Adrenal gland (tissue), 12 donors: ENCODE data around the gene RBM28. TPM values are rescaled to one million over a fixed set of nuclear protein-coding genes. Genes with fewer than 3 reads are reported as not detected.

Source experiments
- DNase-seq, 7 donors: peaks; one replicate each; pipeline ENCODE4 v3.0.0-alpha.2; 2019 to 2020
- H3K27ac ChIP-seq, 5 donors: fragments of 200-600 bp; sonication (generic) in 4 of 5; 1 replicate in 3 of 5; 2 replicates in 2 of 5; pipeline versions ENCODE4 v1.5.1 to v1.8.0; 2016 to 2020; ENCODE audit warnings: mild to moderate bottlenecking in 1 of 5
- H3K27me3 ChIP-seq: fragments of 200-600 bp; 2 replicates; pipeline ENCODE4 v1.8.0; 2021
- H3K36me3 ChIP-seq, 2 donors: fragments of 200-600 bp; replicated peaks in 1 of 2; 1 replicate in 1 of 2; 2 replicates in 1 of 2; pipeline versions ENCODE4 v1.5.1 to v1.8.0; 2018 to 2022
- H3K4me1 ChIP-seq, 2 donors: fragments of 200-600 bp; replicated peaks in 1 of 2; 1 replicate in 1 of 2; 2 replicates in 1 of 2; pipeline versions ENCODE4 v1.5.1 to v1.8.0; 2018 to 2021
- H3K4me3 ChIP-seq, 4 donors: fragments of 200-600 bp; sonication (generic) in 3 of 4; one replicate each; pipeline ENCODE4 v1.5.1; 2016 to 2018
- H3K9me3 ChIP-seq, 3 donors: fragments of 200-600 bp; sonication (generic) in 1 of 3; replicated peaks in 1 of 3; 1 replicate in 2 of 3; 2 replicates in 1 of 3; pipeline versions ENCODE4 v1.5.1 to v1.8.0; 2016 to 2021
- POLR2A ChIP-seq, 2 donors: fragments of 450-650 bp; IDR thresholded peaks; one replicate each; pipeline ENCODE4 v1.6.1; 2017; ENCODE audit warnings: antibody characterized with exemption in 2 of 2, mild to moderate bottlenecking in 2 of 2, moderate library complexity in 1 of 2
- WGBS, 4 donors: extraction: QIAGEN DNeasy Blood & Tissue Kit in 2 of 4; methylation state at CpG; one replicate each; pipeline versions ENCODE4 v1.1.5 to v1.1.7; 2013 to 2017; 5-methylcytosine and 5-hydroxymethylcytosine counted together
- intact Hi-C, 2 donors: fragments of 100-400 bp; cut with DNase I; formaldehyde crosslinking; loops; one replicate each; pipeline versions ENCODE4 v1.14.1 to v1.15.0; 2022 to 2023
- polyA plus RNA-seq, 3 donors: library from polyadenylated mRNA; stranded (reverse); fragments of 200-250 nt in 2 of 3; fragments of 350-450 nt in 1 of 3; fragmentation: Illumina TruSeq in 1 of 3; extraction: RNeasy Lipid Tissue Mini Kit (QIAGEN cat#74804) in 1 of 3; gene quantifications; one replicate each; pipeline ENCODE4 v1.2.3, GENCODE V29; 2013 to 2014
- total RNA-seq, 9 donors: library from RNA; depleted of rRNA in 4 of 9; stranded (reverse); fragments of >200 nt in 4 of 9; fragments of 120-200 nt in 1 of 9; fragmentation: NEBNext Ultra II Directional in 1 of 9; extraction: Animal tissue kit (Norgen Biotek cat#: 25700) in 1 of 9; gene quantifications; one replicate each; pipeline versions ENCODE4 v1.1.0 to v1.2.4, GENCODE V29; 2013 to 2023
- TF ChIP-seq, protein P1 (sequence below), 6 experiments: fragments of 450-650 bp in 4 of 6; fragments of 200-600 bp in 2 of 6; sonication (generic) in 1 of 6; IDR thresholded peaks; 1 replicate in 5 of 6; 2 replicates in 1 of 6; pipeline versions ENCODE4 v1.5.1 to v1.8.0; 2016 to 2021; ENCODE audit warnings: antibody characterized with exemption in 6 of 6, mild to moderate bottlenecking in 2 of 6, moderate library complexity in 1 of 6
- donor health status: healthy with polysubstance abuse.
- donor health status: Bipolar disorder and iron deficiency.
- donor health status: DM: yes; HTN: yes; CAD: no.
- donor health status: DM: no; HTN: no; CAD: no.
- donor health status: DM: no; HTN: no; CAD: no.
- donor health status: DM: yes; HTN: yes; CAD: no.

The RBM28 gene
- total and polyA plus RNA-seq, 12 donors = 8.0 to 61.3 (median 24.2) TPM

DNA sequence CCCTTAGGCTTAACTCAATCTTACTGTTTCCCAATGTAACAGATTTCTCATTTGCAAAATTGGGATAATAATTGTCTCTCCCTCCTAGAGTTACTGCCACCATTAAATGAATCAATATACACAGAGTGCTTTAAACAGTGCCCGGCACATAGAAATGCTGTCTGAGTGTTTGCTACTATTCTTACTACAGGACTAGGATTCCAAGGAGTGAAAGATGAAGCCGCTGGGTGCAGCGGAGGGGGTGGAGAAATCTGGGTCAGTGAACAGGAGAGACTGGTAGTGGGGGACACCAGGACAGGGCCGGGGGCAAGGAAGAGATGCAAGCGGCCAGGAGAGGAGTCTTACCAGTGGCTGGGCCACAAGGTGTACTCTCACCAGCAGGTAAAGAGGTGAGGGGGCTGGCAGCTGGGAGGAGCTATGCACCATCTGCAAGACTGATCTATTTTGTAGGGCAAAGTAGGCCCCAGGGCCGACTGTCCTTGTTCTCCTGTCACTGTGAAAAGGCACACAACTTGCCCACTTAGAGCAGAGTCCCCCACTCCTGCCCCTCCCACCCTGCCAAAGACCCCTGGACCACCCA is 36.3 kb upstream of the RBM28 start:
- 91 to 96% (median 92%) methylated on average over 6 of the region's 6 CpGs for WGBS, 4 donors
- Histone ChIP-seq H3K27me3 (no peaks in the 10 kb centered on the region), H3K4me3 (no peak overlapping the region), H3K27ac (no peak overlapping the region), H3K4me1 (peaks cover 0 to 3% of the 10 kb centered on the region in 2 donors), H3K9me3 (no peaks in the 10 kb centered on the region), H3K36me3 (no peaks in the 10 kb centered on the region)
- intact Hi-C loops = no loop called here
- TF ChIP-seq, protein P1, sequence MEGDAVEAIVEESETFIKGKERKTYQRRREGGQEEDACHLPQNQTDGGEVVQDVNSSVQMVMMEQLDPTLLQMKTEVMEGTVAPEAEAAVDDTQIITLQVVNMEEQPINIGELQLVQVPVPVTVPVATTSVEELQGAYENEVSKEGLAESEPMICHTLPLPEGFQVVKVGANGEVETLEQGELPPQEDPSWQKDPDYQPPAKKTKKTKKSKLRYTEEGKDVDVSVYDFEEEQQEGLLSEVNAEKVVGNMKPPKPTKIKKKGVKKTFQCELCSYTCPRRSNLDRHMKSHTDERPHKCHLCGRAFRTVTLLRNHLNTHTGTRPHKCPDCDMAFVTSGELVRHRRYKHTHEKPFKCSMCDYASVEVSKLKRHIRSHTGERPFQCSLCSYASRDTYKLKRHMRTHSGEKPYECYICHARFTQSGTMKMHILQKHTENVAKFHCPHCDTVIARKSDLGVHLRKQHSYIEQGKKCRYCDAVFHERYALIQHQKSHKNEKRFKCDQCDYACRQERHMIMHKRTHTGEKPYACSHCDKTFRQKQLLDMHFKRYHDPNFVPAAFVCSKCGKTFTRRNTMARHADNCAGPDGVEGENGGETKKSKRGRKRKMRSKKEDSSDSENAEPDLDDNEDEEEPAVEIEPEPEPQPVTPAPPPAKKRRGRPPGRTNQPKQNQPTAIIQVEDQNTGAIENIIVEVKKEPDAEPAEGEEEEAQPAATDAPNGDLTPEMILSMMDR (IDR thresholded peaks at IDR 0.05) = no peak
- TF ChIP-seq POLR2A (IDR thresholded peaks at IDR 0.05) = no peak
- DNase-seq = no peak

DNA sequence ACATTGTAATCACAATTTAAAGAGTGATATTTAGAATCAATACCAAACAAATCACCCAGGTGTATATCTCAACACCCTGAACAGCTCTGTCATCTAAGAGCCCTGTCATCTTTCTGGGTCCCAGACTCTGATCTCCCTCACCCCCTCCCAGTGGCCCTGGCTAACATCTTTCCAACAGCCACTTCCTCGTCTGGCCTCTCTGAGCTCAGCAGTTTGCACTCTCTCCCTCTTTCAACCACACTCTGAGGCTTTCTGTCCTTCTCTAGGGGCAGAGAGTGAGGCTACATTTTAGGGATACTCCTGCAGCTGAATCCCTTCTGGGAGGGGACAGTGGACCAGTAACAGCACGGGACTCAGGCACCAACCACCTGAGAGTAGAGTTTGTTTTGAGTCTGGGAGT is 34.9 kb upstream of the RBM28 start:
- TF ChIP-seq, protein P1 (IDR thresholded peaks at IDR 0.05) = no peak
- TF ChIP-seq POLR2A (IDR thresholded peaks at IDR 0.05) = no peak
- 43 to 51% (median 44%) methylated on average over 2 of the region's 2 CpGs for WGBS, 4 donors
- no peaks in the 10 kb centered on the region for H3K27me3 ChIP-seq
- no peak overlapping the region for H3K27ac ChIP-seq
- no peaks in the 10 kb centered on the region for H3K36me3 ChIP-seq
- DNase-seq = no peak
- H3K4me1 ChIP-seq = peaks cover 0 to 3% of the 10 kb centered on the region in 2 donors
- no peaks in the 10 kb centered on the region for H3K9me3 ChIP-seq
- intact Hi-C loops = no loop called here
- H3K4me3 ChIP-seq = no peak overlapping the region

DNA sequence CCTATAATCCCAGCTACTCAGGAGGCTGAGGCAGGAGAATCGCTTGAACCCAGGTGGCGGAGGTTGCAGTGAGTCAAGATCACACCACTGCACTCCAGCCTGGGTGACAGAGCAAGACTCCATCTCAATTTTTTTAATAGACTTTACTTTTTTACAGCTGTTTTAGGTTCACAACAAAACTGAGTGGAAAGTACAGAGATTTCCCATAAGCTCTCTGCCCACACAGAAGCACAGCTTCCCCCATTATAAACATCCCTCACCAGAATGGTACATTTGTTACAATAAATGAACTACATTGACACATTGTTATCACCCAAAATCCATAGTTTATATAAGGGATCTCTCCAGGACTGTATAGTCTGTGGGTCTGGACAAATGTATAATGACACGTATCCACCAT is 32.4 kb upstream of the RBM28 start:
- no peak for TF ChIP-seq POLR2A (IDR thresholded peaks at IDR 0.05)
- TF ChIP-seq, protein P1 (IDR thresholded peaks at IDR 0.05) = no peak
- intact Hi-C loops = no loop called here
- no peak overlapping the region for H3K4me3 ChIP-seq
- H3K36me3 ChIP-seq = no peaks in the 10 kb centered on the region
- no peaks in the 10 kb centered on the region for H3K27me3 ChIP-seq
- no peak for DNase-seq
- WGBS, 4 donors = 89 to 94% (median 91%) methylated on average over 3 of the region's 3 CpGs
- no peak overlapping the region for H3K27ac ChIP-seq
- no peaks in the 10 kb centered on the region for H3K4me1 ChIP-seq
- H3K9me3 ChIP-seq = no peaks in the 10 kb centered on the region

DNA sequence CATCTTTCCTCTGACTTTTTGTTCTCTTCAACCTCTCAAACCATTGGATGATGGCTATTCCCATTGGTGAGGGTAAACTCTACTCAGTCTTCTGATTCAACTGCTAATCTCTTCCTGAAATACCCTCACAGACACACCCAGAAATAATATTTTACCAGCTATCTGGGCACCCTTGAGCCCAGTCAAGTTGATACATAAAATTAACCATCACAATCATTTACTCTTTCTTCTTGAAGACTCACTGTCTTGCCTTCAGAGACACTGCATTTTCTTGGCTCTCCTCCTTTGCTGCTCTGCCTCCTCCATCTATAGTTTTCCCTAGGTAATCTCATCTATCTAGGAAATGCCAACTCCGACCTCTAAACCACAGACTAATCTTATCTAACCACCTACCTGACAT is 30.3 kb upstream of the RBM28 start:
- no peaks in the 10 kb centered on the region for H3K36me3 ChIP-seq
- H3K27me3 ChIP-seq = no peaks in the 10 kb centered on the region
- no peak overlapping the region for H3K27ac ChIP-seq
- no peak for TF ChIP-seq POLR2A (IDR thresholded peaks at IDR 0.05)
- TF ChIP-seq, protein P1 (IDR thresholded peaks at IDR 0.05) = no peak
- no peaks in the 10 kb centered on the region for H3K4me1 ChIP-seq
- H3K4me3 ChIP-seq = no peak overlapping the region
- intact Hi-C loops = no loop called here
- no peaks in the 10 kb centered on the region for H3K9me3 ChIP-seq
- WGBS, 4 donors = 48 to 62% (median 58%) methylated on average over 1 of the region's 1 CpG
- DNase-seq = no peak
